SK-N-SH (cell line): ENCODE results near the gene CLTCL1. TPM values are rescaled to one million over a fixed set of nuclear protein-coding genes. Genes with fewer than 3 reads are reported as not detected.

Source experiments
- CTCF ChIA-PET: fragments of 300-600, 350-600 bp; formaldehyde crosslinking; extraction: SDS; loops from one replicate; lab custom pipeline; 2021; lab: Yijun Ruan, JAX
- POLR2A ChIA-PET: fragments of 350-600 bp; sonication (Branson Sonifier 250); formaldehyde crosslinking; extraction: SDS; loops from one replicate; lab custom pipeline; 2020; ENCODE audit warnings: antibody characterized with exemption, inconsistent platforms; lab: Yijun Ruan, JAX
- DNase-seq: peaks from one replicate; pipeline ENCODE4 v3.0.0; 2012
- H2AFZ ChIP-seq: fragments of 200-600 bp; sonication (generic); 2 replicates; pipeline ENCODE4 v1.8.1; 2016; ENCODE audit warnings: antibody characterized with exemption, mild to moderate bottlenecking, low read depth
- H3F3A ChIP-seq: fragments of 200-600 bp; sonication (generic); replicated peaks from 2 replicates; pipeline ENCODE3; 2016; ENCODE audit warnings: antibody characterized with exemption, mild to moderate bottlenecking; ENCODE audit not compliant: insufficient read depth
- H3K27ac ChIP-seq, 2 experiments: fragments of 200-500 bp in 1 of 2; fragments of 200-600 bp in 1 of 2; sonication (Bioruptor generic) in 1 of 2; sonication (generic), shearing (Covaris generic) in 1 of 2; 2 replicates each; pipeline versions ENCODE4 v1.5.1 to v1.6.1; 2014 to 2016; ENCODE audit warnings: low read depth in 2 of 2, inconsistent platforms in 1 of 2, low read length in 1 of 2, mild to moderate bottlenecking in 1 of 2, mixed read lengths in 1 of 2
- H3K27me3 ChIP-seq: fragments of 200-600 bp; sonication (generic), shearing (Covaris generic); 2 replicates; pipeline ENCODE4 v1.6.1; 2016; ENCODE audit warnings: mixed run types; ENCODE audit not compliant: insufficient read depth
- H3K36me3 ChIP-seq, 2 experiments: fragments of 200-500 bp in 1 of 2; fragments of 200-600 bp in 1 of 2; sonication (Bioruptor generic) in 1 of 2; sonication (generic) in 1 of 2; replicated peaks in 1 of 2; 2 replicates each; pipeline versions ENCODE3 to v1.5.1; 2014 to 2016; ENCODE audit warnings: low read length in 1 of 2, mild to moderate bottlenecking in 1 of 2; ENCODE audit not compliant: insufficient read depth in 2 of 2, control insufficient read depth in 1 of 2
- H3K4me1 ChIP-seq, 2 experiments: fragments of 200-500 bp in 1 of 2; fragments of 200-600 bp in 1 of 2; sonication (Bioruptor generic) in 1 of 2; sonication (generic), shearing (Covaris generic) in 1 of 2; 2 replicates each; pipeline versions ENCODE4 v1.5.1 to v1.6.1; 2014 to 2016; ENCODE audit warnings: low read depth in 1 of 2, low read length in 1 of 2, mixed run types in 1 of 2; ENCODE audit not compliant: insufficient read depth in 2 of 2, control insufficient read depth in 1 of 2
- H3K4me2 ChIP-seq: fragments of 200-600 bp; sonication (generic), shearing (Covaris generic); 2 replicates; pipeline ENCODE4 v1.6.1; 2017; ENCODE audit warnings: mixed run types
- H3K4me3 ChIP-seq, 2 experiments: fragments of 200-500 bp in 1 of 2; fragments of 200-600 bp in 1 of 2; sonication (Bioruptor generic) in 1 of 2; sonication (generic), shearing (Covaris generic) in 1 of 2; 2 replicates each; pipeline versions ENCODE4 v1.5.1 to v1.8.1; 2014 to 2016; ENCODE audit warnings: low read depth in 2 of 2, inconsistent platforms in 1 of 2, low read length in 1 of 2, mild to moderate bottlenecking in 1 of 2, mixed read lengths in 1 of 2, moderate library complexity in 1 of 2
- H3K79me2 ChIP-seq: fragments of 200-600 bp; sonication (generic); 2 replicates; pipeline ENCODE4 v1.8.1; 2017; ENCODE audit warnings: mild to moderate bottlenecking; ENCODE audit not compliant: insufficient read depth
- H3K9ac ChIP-seq: fragments of 200-600 bp; sonication (generic); 2 replicates; pipeline ENCODE4 v1.6.1; 2017; ENCODE audit warnings: mixed run types
- H3K9me2 ChIP-seq: fragments of 200-600 bp; sonication (generic); 2 replicates; pipeline ENCODE4 v1.6.1; 2017; ENCODE audit warnings: mixed run types
- H3K9me3 ChIP-seq: fragments of 200-600 bp; sonication (generic); 2 replicates; pipeline ENCODE4 v1.6.1; 2017; ENCODE audit warnings: mixed run types, mild to moderate bottlenecking, moderate library complexity
- H4K20me1 ChIP-seq: fragments of 200-600 bp; sonication (generic); 2 replicates; pipeline ENCODE4 v1.6.1; 2017; ENCODE audit warnings: mild to moderate bottlenecking, mixed run types; ENCODE audit not compliant: insufficient read depth
- CHD2 ChIP-seq: fragments of 150-350 bp; IDR thresholded peaks from 2 replicates; pipeline ENCODE4 v1.6.1; 2018; ENCODE audit warnings: low read length; ENCODE audit not compliant: partially characterized antibody
- EP300 ChIP-seq, 2 experiments: IDR thresholded peaks; 2 replicates each; pipeline versions ENCODE4 v1.4.0 to v1.6.1; 2012; ENCODE audit warnings: borderline replicate concordance in 1 of 2, low read depth in 1 of 2, low read length in 1 of 2
- EZH2phosphoT487 ChIP-seq: fragments of 200-600 bp; sonication (generic); IDR thresholded peaks from 2 replicates; pipeline ENCODE4 v1.6.1; 2017; ENCODE audit warnings: low read depth, mixed run types, mild to moderate bottlenecking, antibody characterized with exemption, moderate library complexity, borderline replicate concordance
- FOSL2 ChIP-seq: IDR thresholded peaks from 2 replicates; pipeline ENCODE4 v1.4.0; 2012; ENCODE audit warnings: low read depth, mild to moderate bottlenecking, moderate library complexity, borderline replicate concordance
- FOXJ3 ChIP-seq: sonication (generic); formaldehyde crosslinking; IDR thresholded peaks from 2 replicates; pipeline ENCODE4 v1.5.1; 2020; ENCODE audit warnings: mild to moderate bottlenecking, missing genetic modification reagents
- FOXM1 ChIP-seq: IDR thresholded peaks from 2 replicates; pipeline ENCODE4 v1.4.0; 2012; ENCODE audit warnings: low read depth, mild to moderate bottlenecking
- GATA2 ChIP-seq: sonication (generic); formaldehyde crosslinking; IDR thresholded peaks from 2 replicates; pipeline ENCODE4 v1.5.0; 2020; ENCODE audit warnings: mild to moderate bottlenecking, missing genetic modification reagents
- JUND ChIP-seq: IDR thresholded peaks from 2 replicates; pipeline ENCODE4 v1.4.0; 2012
- MEF2A ChIP-seq: IDR thresholded peaks from 2 replicates; pipeline ENCODE4 v1.4.0; 2012; ENCODE audit warnings: low read depth, borderline replicate concordance
- NRF1 ChIP-seq: IDR thresholded peaks from 2 replicates; pipeline ENCODE4 v1.6.1; 2012; ENCODE audit warnings: low read depth, mild to moderate bottlenecking, low read length
- RAD21 ChIP-seq: IDR thresholded peaks from 2 replicates; pipeline ENCODE4 v1.6.1; 2012; ENCODE audit warnings: mild to moderate bottlenecking, low read length
- RFX5 ChIP-seq: IDR thresholded peaks from 2 replicates; pipeline ENCODE4 v1.6.1; 2012; ENCODE audit warnings: mild to moderate bottlenecking, improper control_type of control experiment, low read length
- RXRA ChIP-seq: IDR thresholded peaks from 2 replicates; pipeline ENCODE4 v1.4.0; 2012; ENCODE audit warnings: low read depth, mild to moderate bottlenecking, borderline replicate concordance
- TAF1 ChIP-seq: IDR thresholded peaks from 2 replicates; pipeline ENCODE4 v1.6.1; 2012; ENCODE audit warnings: low read depth, mild to moderate bottlenecking, low read length, moderate library complexity, borderline replicate concordance
- TEAD4 ChIP-seq: IDR thresholded peaks from 2 replicates; pipeline ENCODE4 v1.4.0; 2012; ENCODE audit warnings: mild to moderate bottlenecking, borderline replicate concordance; ENCODE audit not compliant: insufficient read depth
- USF2 ChIP-seq: fragments of 150-350 bp; IDR thresholded peaks from 2 replicates; pipeline ENCODE4 v1.6.1; 2017; ENCODE audit warnings: antibody characterized with exemption, low read length, low read depth, borderline replicate concordance
- ZBTB33 ChIP-seq: IDR thresholded peaks from 2 replicates; pipeline ENCODE4 v1.4.0; 2012; ENCODE audit warnings: low read depth, borderline replicate concordance
- WGBS: methylation state at CpG from one replicate; pipeline ENCODE4 v1.1.6; 2017; ENCODE audit warnings: low lambda C conversion rate; 5-methylcytosine and 5-hydroxymethylcytosine counted together
- polyA plus RNA-seq, 3 experiments: library from polyadenylated mRNA; depleted of rRNA; stranded (reverse); fragments of >200 nt; gene quantifications; 2 replicates each; pipeline ENCODE4 v1.2.3, GENCODE V29; 2012

CLTCL1 gene
- polyA plus RNA-seq, 1 of the 3 experiments (the other 2 are of a cell fraction) = 6.7 TPM

- Histone ChIP-seq H3K27me3 (no peaks in the 10 kb centered on the region), H2AFZ (no peak overlapping the region), H3K36me3 (peaks cover 31 to 32% of the 10 kb centered on the region in 2 experiments), H3K27ac (no peak overlapping the region), H3K4me3 (no peak overlapping the region), H4K20me1 (no peaks in the 10 kb centered on the region), H3K4me1 (no peaks in the 10 kb centered on the region), H3K9ac (no peak overlapping the region), H3K9me3 (0 out of 2 replicates have a peak, but pooled peaks cover 4% of the 10 kb centered on the region), H3F3A (no peaks in the 10 kb centered on the region), H3K79me2 (no peaks in the 10 kb centered on the region), H3K4me2 (no peak overlapping the region), H3K9me2 (no peaks in the 10 kb centered on the region)
- no peak for DNase-seq
- ChIA-PET CTCF (no interaction called here), POLR2A (no interaction called here)
- no peak for TF ChIP-seq CHD2
- no peak for TF ChIP-seq FOSL2
- no peak for TF ChIP-seq EP300 (IDR thresholded peaks at IDR 0.05; ENCODE audit: borderline replicate concordance in 1 of 2, low read depth in 1 of 2, low read length in 1 of 2)
- no peak for TF ChIP-seq FOXJ3 (CRISPR knock-in tag)
- TF ChIP-seq RAD21 = no peak
- no peak for TF ChIP-seq EZH2phosphoT487
- TF ChIP-seq USF2 = no peak
- no peak for TF ChIP-seq ZBTB33
- no peak for TF ChIP-seq JUND
- TF ChIP-seq TAF1 = no peak
- no peak for TF ChIP-seq NRF1
- no peak for TF ChIP-seq TEAD4
- no peak for TF ChIP-seq FOXM1
- TF ChIP-seq MEF2A = no peak
- no peak for TF ChIP-seq RFX5
- no peak for TF ChIP-seq RXRA
- no peak for TF ChIP-seq GATA2 (CRISPR knock-in tag)
- 100% methylated on average over 2 of the region's 3 CpGs for WGBS
These were observed 37.9 kb upstream of the CLTCL1 start for GRCh38 chr22:19329454-19329853.
